ENCODE results near the gene SORCS2. TPM values are rescaled to one million over a fixed set of nuclear protein-coding genes. Genes with fewer than 3 reads are reported as not detected.

Gene SORCS2
- total and polyA plus RNA-seq, 2 donors (not counting 1 experiment from before 2014, with no cell fraction given): not detected

DNA sequence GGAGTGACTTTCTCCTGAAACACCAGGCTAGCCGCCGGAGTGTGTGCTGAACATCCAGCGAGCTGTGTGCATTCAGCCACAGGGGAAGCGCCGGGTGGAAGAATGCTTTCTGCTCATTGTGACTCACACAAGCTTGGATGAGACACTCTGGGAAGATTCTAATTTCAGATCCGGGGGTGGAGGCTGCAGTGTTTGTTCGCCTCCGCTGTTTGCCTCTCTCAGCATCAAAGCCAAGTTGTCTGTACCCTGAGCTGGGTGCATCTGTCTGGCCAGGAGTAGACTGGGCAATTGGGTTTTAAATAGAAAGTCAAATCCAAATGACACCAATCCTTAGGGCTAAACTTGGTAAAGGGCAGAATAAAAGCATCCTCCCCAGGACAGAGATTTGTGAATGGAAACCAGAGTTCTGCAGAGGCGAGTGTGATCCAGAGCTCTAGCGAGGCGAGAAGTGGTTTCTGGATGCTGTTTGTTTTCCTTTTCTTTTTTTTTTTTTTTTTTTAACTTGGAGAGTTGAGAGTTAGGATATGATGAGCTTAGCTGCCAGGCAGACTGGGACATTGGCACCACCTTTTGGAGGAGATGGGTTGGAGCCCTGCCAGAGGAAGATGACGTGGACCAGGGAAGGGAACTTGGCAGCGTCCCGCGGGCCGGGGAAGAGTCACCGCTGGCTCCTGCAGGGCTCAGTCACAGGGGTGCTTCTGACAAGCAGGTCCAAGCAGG is 438.4 kb downstream of the SORCS2 start:
- WGBS (ENCODE audit: insufficient coverage): 79% methylated on average over 15 of the region's 17 CpGs
- Histone ChIP-seq H3K4me1 (ENCODE audit: control insufficient read depth in 2 of 2, insufficient read depth in 2 of 2, low read length in 2 of 2) (no peaks in the 10 kb centered on the region), H4K20me1 (ENCODE audit: control insufficient read depth, insufficient read depth, low read length, poor library complexity, severe bottlenecking) (no peaks in the 10 kb centered on the region), H3K9me3 (ENCODE audit: control extremely low read depth in 1 of 3, control insufficient read depth in 2 of 3, insufficient read depth in 1 of 3, low read length in 2 of 3) (peaks cover 0 to 16% (median 0%) of the 10 kb centered on the region in 3 donors), H3K27me3 (replicated peaks in 1 of 4; ENCODE audit: control extremely low read depth in 1 of 4, control insufficient read depth in 3 of 4, insufficient read depth in 4 of 4, low read length in 3 of 4) (no peaks in the 10 kb centered on the region), H3K4me3 (ENCODE audit: control extremely low read depth in 1 of 5, extremely low read depth in 1 of 5, insufficient read depth in 1 of 5, low read depth in 2 of 5, low read length in 4 of 5) (no peak overlapping the region), H3K36me3 (replicated peaks in 1 of 2; ENCODE audit: control extremely low read depth in 1 of 2, control insufficient read depth in 1 of 2, extremely low read depth in 1 of 2, insufficient read depth in 2 of 2, low read length in 1 of 2) (no peaks in the 10 kb centered on the region), H3K27ac (ENCODE audit: low read length in 2 of 2) (no peak overlapping the region), H3K9ac (ENCODE audit: low read length) (no peak overlapping the region), H3K79me2 (ENCODE audit: control insufficient read depth, insufficient read depth, low read length) (no peaks in the 10 kb centered on the region), H3K4me2 (replicated peaks; ENCODE audit: low read depth, low read length, poor library complexity, severe bottlenecking) (no peak overlapping the region), H2AFZ (ENCODE audit: insufficient read depth, low read depth, low read length, poor library complexity, severe bottlenecking) (no peak overlapping the region)
- TF ChIP-seq CTCF (IDR thresholded peaks at IDR 0.05) (no peak), EZH2 (IDR thresholded peaks at IDR 0.05; ENCODE audit: borderline replicate concordance, insufficient read depth, low read depth, low read length, poor library complexity, severe bottlenecking) (no peak)
- H3K27ac Mint-ChIP-seq: no peak overlapping the region
- H3K27me3 Mint-ChIP-seq: no peaks in the 10 kb centered on the region
- peaks cover 4% of the 10 kb centered on the region for H3K9me3 Mint-ChIP-seq (ENCODE audit: insufficient read depth)
- intact Hi-C loops (cut with micrococcal nuclease): no loop called here
- DNase-seq: no peak
- ChIA-PET CTCF (no interaction called here), POLR2A (no interaction called here)
- no peak overlapping the region for H3K4me3 Mint-ChIP-seq
- no peak for ATAC-seq (ENCODE audit: low read depth)
- no peaks in the 10 kb centered on the region for H3K4me1 Mint-ChIP-seq

DNA sequence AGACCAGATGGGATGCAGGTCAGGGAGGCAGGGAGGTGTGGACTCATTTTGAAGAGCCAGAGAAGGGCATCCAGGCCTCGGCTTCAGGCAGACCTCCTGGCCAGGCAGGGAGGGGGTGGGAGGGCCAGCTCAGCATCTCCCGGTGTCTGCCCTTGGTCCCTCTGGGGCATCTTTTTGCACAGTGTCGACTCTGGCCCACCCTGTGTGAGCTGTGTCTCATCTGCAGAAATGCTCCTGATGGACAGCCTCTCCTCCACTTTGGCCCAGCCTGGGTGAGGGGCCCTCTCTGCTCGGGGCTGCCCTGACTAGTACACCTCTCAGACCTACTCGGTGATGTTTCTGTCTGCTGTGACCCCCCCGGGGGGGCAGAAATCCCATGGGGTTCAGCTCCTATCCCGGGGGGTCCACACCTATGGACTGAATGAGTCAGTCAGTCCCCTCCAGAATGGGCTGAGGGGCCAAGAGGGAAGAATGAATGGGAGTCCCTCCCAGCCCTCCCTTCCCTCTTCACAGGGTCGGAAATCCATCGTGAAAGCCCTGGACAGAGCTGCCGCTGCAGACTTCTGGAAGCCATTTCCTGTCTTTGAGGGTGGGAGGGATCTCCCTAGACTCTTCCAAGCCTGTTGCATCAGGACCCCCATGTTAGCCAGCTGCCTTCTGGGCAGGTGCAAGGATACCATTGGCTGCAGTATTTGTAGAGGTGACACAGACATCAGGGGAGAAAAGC is 439.1 kb downstream of the SORCS2 start:
- Histone ChIP-seq H3K27me3 (replicated peaks in 1 of 4; ENCODE audit: control extremely low read depth in 1 of 4, control insufficient read depth in 3 of 4, insufficient read depth in 4 of 4, low read length in 3 of 4) (no peaks in the 10 kb centered on the region), H3K9ac (ENCODE audit: low read length) (no peak overlapping the region), H3K9me3 (ENCODE audit: control extremely low read depth in 1 of 3, control insufficient read depth in 2 of 3, insufficient read depth in 1 of 3, low read length in 2 of 3) (peaks cover 0 to 19% (median 0%) of the 10 kb centered on the region in 3 donors), H3K79me2 (ENCODE audit: control insufficient read depth, insufficient read depth, low read length) (no peaks in the 10 kb centered on the region), H4K20me1 (ENCODE audit: control insufficient read depth, insufficient read depth, low read length, poor library complexity, severe bottlenecking) (no peaks in the 10 kb centered on the region), H3K4me3 (ENCODE audit: control extremely low read depth in 1 of 5, extremely low read depth in 1 of 5, insufficient read depth in 1 of 5, low read depth in 2 of 5, low read length in 4 of 5) (no peak overlapping the region), H3K4me1 (ENCODE audit: control insufficient read depth in 2 of 2, insufficient read depth in 2 of 2, low read length in 2 of 2) (no peaks in the 10 kb centered on the region), H3K4me2 (replicated peaks; ENCODE audit: low read depth, low read length, poor library complexity, severe bottlenecking) (no peak overlapping the region), H2AFZ (ENCODE audit: insufficient read depth, low read depth, low read length, poor library complexity, severe bottlenecking) (no peak overlapping the region), H3K36me3 (replicated peaks in 1 of 2; ENCODE audit: control extremely low read depth in 1 of 2, control insufficient read depth in 1 of 2, extremely low read depth in 1 of 2, insufficient read depth in 2 of 2, low read length in 1 of 2) (no peaks in the 10 kb centered on the region), H3K27ac (ENCODE audit: low read length in 2 of 2) (no peak overlapping the region)
- DNase-seq (no peak), ATAC-seq (ENCODE audit: low read depth) (no peak)
- H3K9me3 Mint-ChIP-seq (ENCODE audit: insufficient read depth): peaks cover 4% of the 10 kb centered on the region
- no peaks in the 10 kb centered on the region for H3K4me1 Mint-ChIP-seq
- ChIA-PET POLR2A (no interaction called here), CTCF (no interaction called here)
- no peak overlapping the region for H3K4me3 Mint-ChIP-seq
- WGBS (ENCODE audit: insufficient coverage): 84% methylated on average over 5 of the region's 10 CpGs
- no peaks in the 10 kb centered on the region for H3K27me3 Mint-ChIP-seq
- H3K27ac Mint-ChIP-seq: no peak overlapping the region
- TF ChIP-seq EZH2 (IDR thresholded peaks at IDR 0.05; ENCODE audit: borderline replicate concordance, insufficient read depth, low read depth, low read length, poor library complexity, severe bottlenecking): no peak
- TF ChIP-seq CTCF (IDR thresholded peaks at IDR 0.05): no peak
- intact Hi-C loops (cut with micrococcal nuclease): no loop called here
